ENCODE results near the gene SNTG2. TPM values are rescaled to one million over a fixed set of nuclear protein-coding genes. Genes with fewer than 3 reads are reported as not detected.

SNTG2 gene
- total RNA-seq, 1 donor from 2014 or later = 7.7 TPM

DNA sequence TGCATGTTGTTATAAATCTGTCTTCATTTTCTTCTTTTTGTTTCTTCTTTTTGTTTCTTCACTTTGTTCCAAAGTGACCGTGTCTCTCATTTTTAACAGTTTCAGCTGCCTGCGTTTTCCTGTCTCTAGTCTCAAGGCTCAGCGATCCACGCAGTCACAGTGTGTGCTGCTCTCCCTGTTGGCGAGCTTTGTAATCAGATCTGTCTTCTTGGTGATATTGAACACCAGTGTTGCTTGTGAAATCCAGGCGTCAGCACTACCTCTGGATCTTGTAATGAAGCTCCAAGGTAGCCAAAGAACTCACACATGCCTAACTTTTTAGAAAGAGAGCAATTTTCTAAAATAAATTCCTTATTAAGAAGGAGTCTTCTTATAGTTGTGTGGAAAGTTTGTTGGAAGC, 13.2 kb downstream of the SNTG2 start:
- H3K9me3 Mint-ChIP-seq (ENCODE audit: unreplicated experiment) = peaks cover 3% of the 10 kb centered on the region
- no peak overlapping the region for H3K4me3 Mint-ChIP-seq (ENCODE audit: unreplicated experiment)
- H3K36me3 Mint-ChIP-seq (ENCODE audit: unreplicated experiment) = peaks cover 11% of the 10 kb centered on the region
- no peak for DNase-seq
- TF ChIP-seq, protein P1, sequence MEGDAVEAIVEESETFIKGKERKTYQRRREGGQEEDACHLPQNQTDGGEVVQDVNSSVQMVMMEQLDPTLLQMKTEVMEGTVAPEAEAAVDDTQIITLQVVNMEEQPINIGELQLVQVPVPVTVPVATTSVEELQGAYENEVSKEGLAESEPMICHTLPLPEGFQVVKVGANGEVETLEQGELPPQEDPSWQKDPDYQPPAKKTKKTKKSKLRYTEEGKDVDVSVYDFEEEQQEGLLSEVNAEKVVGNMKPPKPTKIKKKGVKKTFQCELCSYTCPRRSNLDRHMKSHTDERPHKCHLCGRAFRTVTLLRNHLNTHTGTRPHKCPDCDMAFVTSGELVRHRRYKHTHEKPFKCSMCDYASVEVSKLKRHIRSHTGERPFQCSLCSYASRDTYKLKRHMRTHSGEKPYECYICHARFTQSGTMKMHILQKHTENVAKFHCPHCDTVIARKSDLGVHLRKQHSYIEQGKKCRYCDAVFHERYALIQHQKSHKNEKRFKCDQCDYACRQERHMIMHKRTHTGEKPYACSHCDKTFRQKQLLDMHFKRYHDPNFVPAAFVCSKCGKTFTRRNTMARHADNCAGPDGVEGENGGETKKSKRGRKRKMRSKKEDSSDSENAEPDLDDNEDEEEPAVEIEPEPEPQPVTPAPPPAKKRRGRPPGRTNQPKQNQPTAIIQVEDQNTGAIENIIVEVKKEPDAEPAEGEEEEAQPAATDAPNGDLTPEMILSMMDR (IDR thresholded peaks at IDR 0.05; ENCODE audit: partially characterized antibody, unreplicated experiment) = no peak
- H3K27ac Mint-ChIP-seq (ENCODE audit: unreplicated experiment) = no peak overlapping the region
- peaks cover 7% of the 10 kb centered on the region for H3K4me1 Mint-ChIP-seq (ENCODE audit: low read depth, unreplicated experiment)
- H3K27me3 Mint-ChIP-seq (ENCODE audit: unreplicated experiment) = no peaks in the 10 kb centered on the region

GRCh38 chr2:964562-964961, 13.9 kb downstream of the SNTG2 start:
- H3K27ac Mint-ChIP-seq (ENCODE audit: unreplicated experiment) = no peak overlapping the region
- H3K27me3 Mint-ChIP-seq (ENCODE audit: unreplicated experiment) = no peaks in the 10 kb centered on the region
- H3K4me1 Mint-ChIP-seq (ENCODE audit: low read depth, unreplicated experiment) = peaks cover 7% of the 10 kb centered on the region
- peaks cover 13% of the 10 kb centered on the region for H3K36me3 Mint-ChIP-seq (ENCODE audit: unreplicated experiment)
- TF ChIP-seq, protein P1 (IDR thresholded peaks at IDR 0.05; ENCODE audit: partially characterized antibody, unreplicated experiment) = no peak
- H3K4me3 Mint-ChIP-seq (ENCODE audit: unreplicated experiment) = no peak overlapping the region
- peaks cover 5% of the 10 kb centered on the region for H3K9me3 Mint-ChIP-seq (ENCODE audit: unreplicated experiment)
- DNase-seq = no peak

- Mint-ChIP-seq H3K36me3 (ENCODE audit: unreplicated experiment) (peaks cover 17% of the 10 kb centered on the region), H3K27me3 (ENCODE audit: unreplicated experiment) (no peaks in the 10 kb centered on the region), H3K4me3 (ENCODE audit: unreplicated experiment) (no peak overlapping the region), H3K4me1 (ENCODE audit: low read depth, unreplicated experiment) (peaks cover 2% of the 10 kb centered on the region), H3K27ac (ENCODE audit: unreplicated experiment) (peak overlapping the region; percentile 49), H3K9me3 (ENCODE audit: unreplicated experiment) (peaks cover 5% of the 10 kb centered on the region)
- TF ChIP-seq, protein P1 (IDR thresholded peaks at IDR 0.05; ENCODE audit: partially characterized antibody, unreplicated experiment) = no peak
- DNase-seq = no peak
Measured at GRCh38 chr2:965640-966147, 15.0 kb downstream of the SNTG2 start.

DNA sequence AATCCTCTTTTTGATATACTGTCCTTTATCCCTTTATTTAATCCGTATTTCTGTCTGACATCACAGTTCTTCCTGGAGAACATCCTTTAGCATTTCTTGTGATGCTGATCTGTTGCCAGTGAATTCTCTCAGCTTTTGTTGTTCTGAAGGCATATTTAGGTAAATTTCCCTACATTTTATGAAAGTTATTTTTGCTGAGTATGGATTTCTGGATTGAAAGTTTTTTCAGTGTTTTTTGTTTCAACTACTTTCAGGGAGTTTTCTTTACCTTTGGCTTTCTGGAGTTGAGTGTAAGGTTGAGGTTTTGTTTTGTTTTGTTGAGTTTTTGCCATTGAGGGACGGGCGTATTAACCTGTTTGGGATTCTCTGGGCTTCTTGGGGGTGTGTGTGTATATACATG, 22.5 kb downstream of the SNTG2 start:
- Mint-ChIP-seq H3K27ac (ENCODE audit: unreplicated experiment) (no peak overlapping the region), H3K4me3 (ENCODE audit: unreplicated experiment) (no peak overlapping the region), H3K9me3 (ENCODE audit: unreplicated experiment) (peaks cover 4% of the 10 kb centered on the region), H3K27me3 (ENCODE audit: unreplicated experiment) (peaks cover 2% of the 10 kb centered on the region), H3K4me1 (ENCODE audit: low read depth, unreplicated experiment) (no peaks in the 10 kb centered on the region), H3K36me3 (ENCODE audit: unreplicated experiment) (peaks cover 17% of the 10 kb centered on the region)
- no peak for DNase-seq
- TF ChIP-seq, protein P1 (IDR thresholded peaks at IDR 0.05; ENCODE audit: partially characterized antibody, unreplicated experiment) = no peak

GRCh38 chr2:974054-974453, 23.4 kb downstream of the SNTG2 start:
- no peak overlapping the region for H3K27ac Mint-ChIP-seq (ENCODE audit: unreplicated experiment)
- H3K9me3 Mint-ChIP-seq (ENCODE audit: unreplicated experiment) = peaks cover 4% of the 10 kb centered on the region
- H3K4me1 Mint-ChIP-seq (ENCODE audit: low read depth, unreplicated experiment) = peaks cover under 1% of the 10 kb centered on the region
- DNase-seq = no peak
- H3K27me3 Mint-ChIP-seq (ENCODE audit: unreplicated experiment) = peaks cover 2% of the 10 kb centered on the region
- TF ChIP-seq, protein P1 (IDR thresholded peaks at IDR 0.05; ENCODE audit: partially characterized antibody, unreplicated experiment) = no peak
- peaks cover 12% of the 10 kb centered on the region for H3K36me3 Mint-ChIP-seq (ENCODE audit: unreplicated experiment)
- no peak overlapping the region for H3K4me3 Mint-ChIP-seq (ENCODE audit: unreplicated experiment)

Data from glutamatergic neuron (in vitro differentiated cells).